Left lobe of liver (tissue), 2 donors: ENCODE measurements around the gene CYB5D1. TPM values are rescaled to one million over a fixed set of nuclear protein-coding genes. Genes with fewer than 3 reads are reported as not detected.

Source experiments
- ATAC-seq: fragments of 200-7000 bp; cut with Tn5 transposase; one replicate; pipeline ENCODE4 v1.9.1; 2020; ENCODE audit warnings: mild to moderate bottlenecking, moderate library complexity
- DNase-seq: peaks from one replicate; pipeline ENCODE4 v3.0.0-alpha.2; 2020; ENCODE audit warnings: low spot score
- total RNA-seq: library from RNA; stranded (reverse); gene quantifications from one replicate; pipeline ENCODE4 v1.2.1, GENCODE V29; 2021
- donor health status: DM: no; HTN: no; CAD: no; lungs with moderate emphysema.
- donor health status: DM: no; HTN: yes; CAD: no.

The CYB5D1 gene
- total RNA-seq, 1 donor from 2014 or later: 12.4 TPM

DNA sequence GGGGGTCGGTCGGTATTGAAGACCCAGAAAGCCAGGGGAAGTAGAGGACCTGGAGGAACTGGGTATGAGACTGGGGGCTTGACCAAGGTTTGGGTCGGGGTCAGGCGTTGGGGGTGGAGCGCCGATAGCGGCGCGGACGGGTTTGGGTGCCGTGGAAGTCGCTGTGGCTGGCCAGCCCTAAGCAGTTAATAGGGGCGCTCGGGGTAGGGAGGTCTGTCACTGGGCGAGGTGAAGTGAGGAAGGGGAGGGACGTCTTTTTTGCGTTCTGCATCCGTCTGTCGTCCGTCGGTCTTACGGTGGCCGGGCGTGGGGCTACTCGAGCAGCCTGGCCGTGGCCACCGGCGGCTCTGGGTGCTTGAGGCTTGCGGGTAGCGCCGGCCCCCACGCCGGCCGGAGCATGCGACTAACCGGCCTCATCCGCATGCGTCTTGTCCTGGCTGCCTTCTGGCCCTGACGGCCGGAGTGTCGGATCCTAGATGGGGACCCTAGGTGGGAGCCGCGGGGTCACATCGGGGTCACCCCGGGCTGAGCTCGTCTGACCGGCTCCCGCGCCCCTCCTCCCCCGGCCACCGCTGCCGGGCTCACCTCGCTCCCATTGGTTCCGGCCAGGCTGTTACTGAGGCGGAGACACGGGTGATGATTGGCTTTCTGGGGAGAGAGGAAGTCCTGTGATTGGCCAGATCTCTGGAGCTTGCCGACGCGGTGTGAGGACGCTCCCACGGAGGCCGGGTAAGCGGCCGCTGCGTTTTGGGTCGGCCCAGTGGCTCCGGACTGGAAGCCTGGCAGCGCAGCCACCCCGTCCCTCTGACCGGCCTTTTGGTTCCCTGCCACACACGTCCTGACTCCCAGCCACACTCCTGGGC is 13.3 kb upstream of the CYB5D1 start:
- peak; percentile 93 for DNase-seq
- peak; percentile 64 for ATAC-seq

DNA sequence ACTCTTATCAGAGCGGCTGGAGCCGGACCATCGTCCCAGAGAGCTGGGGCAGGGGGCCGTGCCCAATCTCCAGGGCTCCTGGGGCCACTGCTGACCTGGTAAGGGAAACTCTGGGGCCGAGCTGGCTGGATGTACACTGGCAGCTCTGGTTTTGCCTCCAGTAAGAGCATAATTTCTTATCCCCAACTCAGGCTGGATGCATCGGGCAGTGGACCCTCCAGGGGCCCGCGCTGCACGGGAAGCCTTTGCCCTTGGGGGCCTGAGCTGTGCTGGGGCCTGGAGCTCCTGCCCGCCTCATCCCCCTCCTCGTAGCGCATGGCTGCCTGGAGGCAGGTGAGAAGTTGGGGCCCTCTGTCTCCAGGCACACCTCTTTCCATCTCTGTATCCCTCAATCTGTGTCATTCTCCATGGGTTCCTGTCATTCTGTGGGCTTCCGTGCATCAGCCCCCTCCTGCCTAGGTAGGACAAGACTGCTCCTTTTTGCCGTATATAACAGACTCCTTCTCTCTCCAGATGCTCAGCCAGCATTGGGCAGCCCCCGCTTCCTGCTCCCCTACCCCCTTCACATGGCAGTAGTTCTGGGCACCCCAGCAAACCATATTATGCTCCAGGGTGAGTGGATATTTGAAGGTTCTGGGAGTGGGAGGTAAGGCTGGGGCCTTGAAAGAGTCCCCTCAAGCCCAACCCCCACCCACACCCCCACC is 12.3 kb upstream of the CYB5D1 start:
- DNase-seq: no peak
- no peak for ATAC-seq

DNA sequence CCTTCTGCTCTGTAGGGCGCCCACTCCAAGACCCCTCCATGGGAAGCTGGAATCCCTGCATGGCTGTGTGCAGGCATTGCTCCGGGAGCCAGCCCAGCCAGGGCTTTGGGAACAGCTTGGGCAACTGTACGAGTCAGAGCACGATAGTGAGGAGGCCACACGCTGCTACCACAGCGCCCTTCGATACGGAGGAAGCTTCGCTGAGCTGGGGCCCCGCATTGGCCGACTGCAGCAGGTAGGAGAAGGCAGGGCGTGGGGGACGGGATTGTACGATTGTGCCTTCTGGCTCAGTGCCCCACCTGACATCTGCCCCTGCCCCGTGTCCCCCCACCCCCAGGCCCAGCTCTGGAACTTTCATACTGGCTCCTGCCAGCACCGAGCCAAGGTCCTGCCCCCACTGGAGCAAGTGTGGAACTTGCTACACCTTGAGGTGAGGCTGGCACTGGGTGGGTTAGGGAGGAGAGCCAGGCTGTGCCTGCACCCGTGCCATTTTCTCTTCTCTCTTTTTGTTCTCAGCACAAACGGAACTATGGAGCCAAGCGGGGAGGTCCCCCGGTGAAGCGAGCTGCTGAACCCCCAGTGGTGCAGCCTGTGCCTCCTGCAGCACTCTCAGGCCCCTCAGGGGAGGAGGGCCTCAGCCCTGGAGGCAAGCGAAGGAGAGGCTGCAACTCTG is 11.6 kb upstream of the CYB5D1 start:
- DNase-seq (no peak), ATAC-seq (no peak)

DNA sequence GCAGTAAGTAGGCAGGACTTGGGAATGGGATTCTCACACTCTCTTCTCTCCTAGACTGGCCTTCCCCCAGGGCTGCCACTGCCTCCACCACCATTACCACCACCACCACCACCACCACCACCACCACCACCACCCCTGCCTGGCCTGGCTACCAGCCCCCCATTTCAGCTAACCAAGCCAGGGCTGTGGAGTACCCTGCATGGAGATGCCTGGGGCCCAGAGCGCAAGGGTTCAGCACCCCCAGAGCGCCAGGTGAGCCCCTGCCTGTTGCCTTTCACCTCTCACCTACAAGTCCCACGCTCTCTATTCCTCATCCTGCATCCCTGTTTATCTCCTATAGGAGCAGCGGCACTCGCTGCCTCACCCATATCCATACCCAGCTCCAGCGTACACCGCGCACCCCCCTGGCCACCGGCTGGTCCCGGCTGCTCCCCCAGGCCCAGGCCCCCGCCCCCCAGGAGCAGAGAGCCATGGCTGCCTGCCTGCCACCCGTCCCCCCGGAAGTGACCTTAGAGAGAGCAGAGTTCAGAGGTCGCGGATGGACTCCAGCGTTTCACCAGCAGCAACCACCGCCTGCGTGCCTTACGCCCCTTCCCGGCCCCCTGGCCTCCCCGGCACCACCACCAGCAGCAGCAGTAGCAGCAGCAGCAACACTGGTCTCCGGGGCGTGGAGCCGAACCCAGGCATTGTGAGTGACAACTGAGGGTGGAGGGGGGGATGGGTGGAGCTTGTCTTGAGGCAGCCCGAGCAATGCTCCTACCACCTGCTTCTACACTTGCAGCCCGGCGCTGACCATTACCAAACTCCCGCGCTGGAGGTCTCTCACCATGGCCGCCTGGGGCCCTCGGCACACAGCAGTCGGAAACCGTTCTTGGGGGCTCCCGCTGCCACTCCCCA is 10.8 kb upstream of the CYB5D1 start:
- ATAC-seq: no peak
- DNase-seq: no peak

DNA sequence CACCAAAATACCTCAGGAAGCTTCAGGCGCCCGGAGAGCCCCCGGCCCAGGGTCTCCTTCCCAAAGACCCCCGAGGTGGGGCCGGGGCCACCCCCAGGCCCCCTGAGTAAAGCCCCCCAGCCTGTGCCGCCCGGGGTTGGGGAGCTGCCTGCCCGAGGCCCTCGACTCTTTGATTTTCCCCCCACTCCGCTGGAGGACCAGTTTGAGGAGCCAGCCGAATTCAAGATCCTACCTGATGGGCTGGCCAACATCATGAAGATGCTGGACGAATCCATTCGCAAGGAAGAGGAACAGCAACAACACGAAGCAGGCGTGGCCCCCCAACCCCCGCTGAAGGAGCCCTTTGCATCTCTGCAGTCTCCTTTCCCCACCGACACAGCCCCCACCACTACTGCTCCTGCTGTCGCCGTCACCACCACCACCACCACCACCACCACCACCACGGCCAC is 9.6 kb upstream of the CYB5D1 start:
- DNase-seq: no peak

DNA sequence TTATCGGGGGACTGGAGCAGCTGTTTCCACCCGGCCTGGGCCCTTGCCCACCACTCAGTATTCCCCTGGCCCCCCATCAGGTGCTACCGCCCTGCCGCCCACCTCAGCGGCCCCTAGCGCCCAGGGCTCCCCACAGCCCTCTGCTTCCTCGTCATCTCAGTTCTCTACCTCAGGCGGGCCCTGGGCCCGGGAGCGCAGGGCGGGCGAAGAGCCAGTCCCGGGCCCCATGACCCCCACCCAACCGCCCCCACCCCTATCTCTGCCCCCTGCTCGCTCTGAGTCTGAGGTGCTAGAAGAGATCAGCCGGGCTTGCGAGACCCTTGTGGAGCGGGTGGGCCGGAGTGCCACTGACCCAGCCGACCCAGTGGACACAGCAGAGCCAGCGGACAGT is 9.1 kb upstream of the CYB5D1 start:
- ATAC-seq (no peak), DNase-seq (no peak)

More for the DNA sequence above, 9.6 kb upstream of the CYB5D1 start:
- ATAC-seq: no peak

DNA sequence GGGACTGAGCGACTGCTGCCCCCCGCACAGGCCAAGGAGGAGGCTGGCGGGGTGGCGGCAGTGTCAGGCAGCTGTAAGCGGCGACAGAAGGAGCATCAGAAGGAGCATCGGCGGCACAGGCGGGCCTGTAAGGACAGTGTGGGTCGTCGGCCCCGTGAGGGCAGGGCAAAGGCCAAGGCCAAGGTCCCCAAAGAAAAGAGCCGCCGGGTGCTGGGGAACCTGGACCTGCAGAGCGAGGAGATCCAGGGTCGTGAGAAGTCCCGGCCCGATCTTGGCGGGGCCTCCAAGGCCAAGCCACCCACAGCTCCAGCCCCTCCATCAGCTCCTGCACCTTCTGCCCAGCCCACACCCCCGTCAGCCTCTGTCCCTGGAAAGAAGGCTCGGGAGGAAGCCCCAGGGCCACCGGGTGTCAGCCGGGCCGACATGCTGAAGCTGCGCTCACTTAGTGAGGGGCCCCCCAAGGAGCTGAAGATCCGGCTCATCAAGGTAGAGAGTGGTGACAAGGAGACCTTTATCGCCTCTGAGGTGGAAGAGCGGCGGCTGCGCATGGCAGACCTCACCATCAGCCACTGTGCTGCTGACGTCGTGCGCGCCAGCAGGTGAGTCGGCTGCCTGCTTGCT is 8.6 kb upstream of the CYB5D1 start:
- ATAC-seq (no peak), DNase-seq (no peak)

DNA sequence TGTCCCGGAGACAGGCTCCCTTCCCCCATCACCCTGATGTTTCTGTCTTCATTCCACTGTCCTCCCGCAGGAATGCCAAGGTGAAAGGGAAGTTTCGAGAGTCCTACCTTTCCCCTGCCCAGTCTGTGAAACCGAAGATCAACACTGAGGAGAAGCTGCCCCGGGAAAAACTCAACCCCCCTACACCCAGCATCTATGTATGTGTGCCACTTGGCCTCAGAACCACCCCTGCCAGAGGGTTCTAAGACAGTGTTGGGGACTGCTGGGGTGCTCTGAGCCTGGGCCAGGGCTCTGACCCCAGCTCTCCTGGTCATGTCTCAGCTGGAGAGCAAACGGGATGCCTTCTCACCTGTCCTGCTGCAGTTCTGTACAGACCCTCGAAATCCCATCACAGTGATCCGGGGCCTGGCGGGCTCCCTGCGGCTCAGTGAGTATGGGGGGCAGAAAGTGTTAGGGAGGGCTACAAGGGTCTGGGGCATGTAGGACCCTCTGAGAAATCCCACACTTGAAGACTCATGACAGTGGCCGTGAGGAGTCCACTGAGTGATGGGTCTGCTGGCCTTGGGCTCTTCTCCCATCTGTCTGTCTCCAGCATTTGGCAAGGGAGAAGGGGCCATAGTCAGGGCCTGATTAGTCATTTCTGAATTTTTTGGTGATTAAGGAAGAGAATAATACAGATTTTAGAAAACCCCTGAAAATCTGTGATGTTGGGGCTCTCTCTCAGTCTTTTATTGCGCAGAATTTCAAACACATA is 7.9 kb upstream of the CYB5D1 start:
- DNase-seq: no peak
- no peak for ATAC-seq

DNA sequence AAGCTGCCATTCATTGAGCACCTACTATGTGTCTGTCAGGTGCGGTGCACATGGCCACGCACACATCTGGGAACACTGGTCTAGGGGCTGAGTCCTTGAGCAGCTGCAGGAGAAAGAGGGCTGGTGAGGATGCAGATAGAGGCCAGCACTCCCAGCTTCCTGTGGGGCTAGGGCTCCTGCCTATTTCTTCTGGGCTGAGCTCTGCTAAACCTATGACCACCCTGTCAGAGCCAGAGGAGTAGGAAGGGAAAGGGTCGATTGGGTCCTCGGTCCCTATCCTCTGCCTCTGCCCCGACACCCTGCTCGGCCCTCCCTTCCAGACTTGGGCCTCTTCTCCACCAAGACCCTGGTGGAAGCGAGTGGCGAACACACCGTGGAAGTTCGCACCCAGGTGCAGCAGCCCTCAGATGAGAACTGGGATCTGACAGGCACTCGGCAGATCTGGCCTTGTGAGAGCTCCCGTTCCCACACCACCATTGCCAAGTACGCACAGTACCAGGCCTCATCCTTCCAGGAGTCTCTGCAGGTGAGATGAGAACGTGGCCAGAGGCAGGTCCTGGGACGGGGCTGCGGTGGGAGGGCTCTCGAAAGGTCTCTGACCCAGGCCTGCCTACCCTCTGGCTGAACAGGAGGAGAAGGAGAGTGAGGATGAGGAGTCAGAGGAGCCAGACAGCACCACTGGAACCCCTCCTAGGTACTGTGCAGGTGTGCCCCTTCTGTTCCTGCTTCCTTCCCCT is 6.9 kb upstream of the CYB5D1 start:
- DNase-seq (no peak), ATAC-seq (no peak)

DNA sequence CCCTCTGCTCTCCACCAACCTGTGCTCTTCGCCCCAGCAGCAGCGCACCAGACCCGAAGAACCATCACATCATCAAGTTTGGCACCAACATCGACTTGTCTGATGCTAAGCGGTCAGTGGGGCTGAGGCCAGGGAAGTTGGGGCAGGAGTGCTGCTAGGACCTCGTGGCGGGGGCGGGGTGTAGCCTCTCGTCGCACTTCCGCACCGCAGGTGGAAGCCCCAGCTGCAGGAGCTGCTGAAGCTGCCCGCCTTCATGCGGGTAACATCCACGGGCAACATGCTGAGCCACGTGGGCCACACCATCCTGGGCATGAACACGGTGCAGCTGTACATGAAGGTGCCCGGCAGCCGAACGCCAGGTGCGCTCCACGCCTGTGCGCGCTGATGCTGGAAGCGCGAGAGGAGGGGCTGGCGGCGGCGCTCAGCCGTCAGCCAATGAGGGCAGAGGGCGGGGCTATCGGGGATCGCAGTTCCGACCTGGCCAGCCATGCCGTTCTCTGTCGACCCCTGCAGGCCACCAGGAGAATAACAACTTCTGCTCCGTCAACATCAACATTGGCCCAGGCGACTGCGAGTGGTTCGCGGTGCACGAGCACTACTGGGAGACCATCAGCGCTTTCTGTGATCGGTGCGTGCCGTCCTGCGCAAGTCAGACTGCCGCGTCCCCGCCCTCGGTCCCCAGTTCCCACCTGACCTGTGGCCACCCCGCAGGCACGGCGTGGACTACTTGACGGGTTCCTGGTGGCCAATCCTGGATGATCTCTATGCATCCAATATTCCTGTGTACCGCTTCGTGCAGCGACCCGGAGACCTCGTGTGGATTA is 6.2 kb upstream of the CYB5D1 start:
- peak; percentile 90 for DNase-seq
- ATAC-seq: peak; percentile 88

DNA sequence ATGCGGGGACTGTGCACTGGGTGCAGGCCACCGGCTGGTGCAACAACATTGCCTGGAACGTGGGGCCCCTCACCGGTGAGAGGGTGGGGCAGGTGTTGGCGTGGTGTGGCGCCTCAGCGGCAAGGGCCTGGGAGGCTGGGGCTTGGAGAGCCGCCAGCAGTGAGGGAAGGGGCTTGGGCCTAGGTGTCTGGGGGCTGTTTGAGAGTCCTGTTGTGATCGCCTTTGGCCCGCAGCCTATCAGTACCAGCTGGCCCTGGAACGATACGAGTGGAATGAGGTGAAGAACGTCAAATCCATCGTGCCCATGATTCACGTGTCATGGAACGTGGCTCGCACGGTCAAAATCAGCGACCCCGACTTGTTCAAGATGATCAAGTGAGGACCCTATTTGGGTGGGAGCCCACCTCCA is 5.5 kb upstream of the CYB5D1 start:
- ATAC-seq: no peak
- no peak for DNase-seq

DNA sequence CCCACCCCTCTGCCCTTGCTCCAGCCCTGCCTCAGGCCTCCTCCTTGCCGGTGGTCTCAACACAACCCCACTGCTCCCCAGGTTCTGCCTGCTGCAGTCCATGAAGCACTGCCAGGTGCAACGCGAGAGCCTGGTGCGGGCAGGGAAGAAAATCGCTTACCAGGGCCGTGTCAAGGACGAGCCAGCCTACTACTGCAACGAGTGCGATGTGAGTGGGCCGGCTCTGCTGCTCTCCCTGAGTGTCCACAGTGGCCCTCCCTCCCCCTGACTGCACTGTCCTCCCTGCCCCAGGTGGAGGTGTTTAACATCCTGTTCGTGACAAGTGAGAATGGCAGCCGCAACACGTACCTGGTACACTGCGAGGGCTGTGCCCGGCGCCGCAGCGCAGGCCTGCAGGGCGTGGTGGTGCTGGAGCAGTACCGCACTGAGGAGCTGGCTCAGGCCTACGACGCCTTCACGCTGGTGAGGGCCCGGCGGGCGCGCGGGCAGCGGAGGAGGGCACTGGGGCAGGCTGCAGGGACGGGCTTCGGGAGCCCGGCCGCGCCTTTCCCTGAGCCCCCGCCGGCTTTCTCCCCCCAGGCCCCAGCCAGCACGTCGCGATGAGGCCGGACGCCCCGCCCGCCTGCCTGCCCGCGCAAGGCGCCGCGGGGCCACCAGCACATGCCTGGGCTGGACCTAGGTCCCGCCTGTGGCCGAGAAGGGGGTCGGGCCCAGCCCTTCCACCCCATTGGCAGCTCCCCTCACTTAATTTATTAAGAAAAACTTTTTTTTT is 4.7 kb upstream of the CYB5D1 start:
- DNase-seq (peak; percentile 47), ATAC-seq (no peak)

DNA sequence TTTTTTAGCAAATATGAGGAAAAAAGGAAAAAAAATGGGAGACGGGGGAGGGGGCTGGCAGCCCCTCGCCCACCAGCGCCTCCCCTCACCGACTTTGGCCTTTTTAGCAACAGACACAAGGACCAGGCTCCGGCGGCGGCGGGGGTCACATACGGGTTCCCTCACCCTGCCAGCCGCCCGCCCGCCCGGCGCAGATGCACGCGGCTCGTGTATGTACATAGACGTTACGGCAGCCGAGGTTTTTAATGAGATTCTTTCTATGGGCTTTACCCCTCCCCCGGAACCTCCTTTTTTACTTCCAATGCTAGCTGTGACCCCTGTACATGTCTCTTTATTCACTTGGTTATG is 4.1 kb upstream of the CYB5D1 start:
- peak; percentile 47 for DNase-seq

DNA sequence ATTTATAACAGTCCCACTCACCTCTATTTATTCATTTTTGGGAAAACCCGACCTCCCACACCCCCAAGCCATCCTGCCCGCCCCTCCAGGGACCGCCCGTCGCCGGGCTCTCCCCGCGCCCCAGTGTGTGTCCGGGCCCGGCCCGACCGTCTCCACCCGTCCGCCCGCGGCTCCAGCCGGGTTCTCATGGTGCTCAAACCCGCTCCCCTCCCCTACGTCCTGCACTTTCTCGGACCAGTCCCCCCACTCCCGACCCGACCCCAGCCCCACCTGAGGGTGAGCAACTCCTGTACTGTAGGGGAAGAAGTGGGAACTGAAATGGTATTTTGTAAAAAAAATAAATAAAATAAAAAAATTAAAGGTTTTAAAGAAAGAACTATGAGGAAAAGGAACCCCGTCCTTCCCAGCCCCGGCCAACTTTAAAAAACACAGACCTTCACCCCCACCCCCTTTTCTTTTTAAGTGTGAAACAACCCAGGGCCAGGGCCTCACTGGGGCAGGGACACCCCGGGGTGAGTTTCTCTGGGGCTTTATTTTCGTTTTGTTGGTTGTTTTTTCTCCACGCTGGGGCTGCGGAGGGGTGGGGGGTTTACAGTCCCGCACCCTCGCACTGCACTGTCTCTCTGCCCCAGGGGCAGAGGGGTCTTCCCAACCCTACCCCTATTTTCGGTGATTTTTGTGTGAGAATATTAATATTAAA is 3.6 kb upstream of the CYB5D1 start:
- DNase-seq (peak; percentile 44), ATAC-seq (no peak)

More for the DNA sequence above, 4.1 kb upstream of the CYB5D1 start:
- no peak for ATAC-seq

DNA sequence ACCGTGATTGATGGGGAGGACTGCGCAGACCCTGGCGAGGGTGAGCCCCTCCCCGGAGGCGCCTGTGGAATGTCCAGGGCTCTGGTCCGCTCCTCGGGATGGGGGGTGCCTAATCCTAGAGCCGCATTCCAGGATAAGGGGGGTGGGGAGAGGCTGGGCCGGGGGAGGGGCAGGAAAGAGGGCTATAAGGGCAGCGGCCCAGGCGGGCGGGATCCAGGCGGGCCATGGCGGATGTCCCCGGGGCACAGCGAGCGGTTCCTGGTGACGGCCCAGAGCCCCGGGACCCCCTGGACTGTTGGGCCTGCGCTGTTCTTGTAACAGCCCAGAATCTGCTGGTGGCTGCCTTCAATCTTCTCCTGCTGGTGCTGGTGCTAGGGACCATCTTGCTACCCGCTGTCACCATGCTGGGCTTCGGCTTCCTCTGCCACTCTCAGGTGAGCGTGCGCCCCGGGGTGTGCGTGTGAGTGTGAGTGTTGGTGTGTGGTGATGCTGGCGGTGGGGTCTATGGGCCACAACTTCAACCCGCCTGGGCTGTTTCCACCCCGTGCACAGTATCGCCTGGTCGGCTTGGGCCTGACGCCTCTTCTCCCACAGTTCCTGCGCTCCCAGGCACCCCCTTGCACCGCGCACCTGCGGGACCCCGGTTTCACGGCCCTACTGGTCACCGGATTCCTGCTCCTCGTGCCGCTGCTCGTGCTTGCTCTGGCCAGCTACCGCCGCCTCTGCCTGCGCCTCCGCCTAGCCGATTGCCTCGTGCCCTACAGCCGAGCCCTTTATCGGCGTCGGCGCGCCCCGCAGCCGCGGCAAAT is 2.7 kb upstream of the CYB5D1 start, which contains the start of gene TMEM88:
Gene TMEM88 (plus strand): TSS at position 216 of the 809 bp plus-strand sequence. CDS start 9 bp downstream, at position 225.
- peak; percentile 45 for DNase-seq
- no peak for ATAC-seq

DNA sequence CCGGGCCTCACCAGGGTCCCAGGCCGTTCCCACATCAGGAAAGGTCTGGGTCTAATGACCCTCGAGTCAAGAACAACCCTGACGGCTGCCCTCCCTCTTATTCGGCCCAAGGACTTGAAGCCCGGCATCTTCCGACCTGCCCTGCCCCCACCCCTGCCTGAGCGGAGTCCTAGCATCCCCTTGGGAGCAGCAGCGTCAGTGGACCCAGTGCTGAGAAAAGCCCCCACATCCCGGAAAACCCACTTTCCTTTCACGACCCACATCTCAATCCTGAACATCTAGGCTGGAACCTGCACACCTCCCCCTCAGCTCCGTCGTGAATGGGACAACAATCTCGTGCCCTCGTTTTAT is 2.2 kb upstream of the CYB5D1 start:
- ATAC-seq: no peak
- DNase-seq: peak; percentile 54
